ENCODE data around the gene BNC2. TPM values are rescaled to one million over a fixed set of nuclear protein-coding genes. Genes with fewer than 3 reads are reported as not detected.
A peak's percentile ranks its signal among the peaks of the same experiment; 100 is the strongest.

The BNC2 gene
- total RNA-seq, 4 donors from 2014 or later, result 3.8 to 14.9 (median 8.2) TPM

DNA sequence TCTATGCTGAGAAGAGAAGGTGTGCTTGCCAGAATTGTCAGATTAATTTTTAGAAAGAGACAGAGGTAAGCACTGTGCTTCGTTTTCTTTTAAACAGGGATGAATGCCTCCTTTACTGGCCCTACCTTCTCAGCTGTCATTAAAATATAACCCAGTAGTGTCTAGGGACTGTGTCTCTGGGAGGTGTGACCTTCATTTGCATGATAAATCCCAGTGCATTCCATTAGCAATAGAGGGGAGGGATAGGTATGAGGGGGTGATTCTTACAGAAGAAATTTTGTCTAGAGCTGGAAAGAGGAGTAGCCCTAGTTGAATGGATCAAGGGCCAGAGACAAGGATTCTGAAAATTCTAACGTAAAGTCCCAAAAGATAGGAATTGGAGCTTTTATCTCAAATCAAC lies 351.5 kb downstream of the BNC2 start:
- Histone ChIP-seq H3K4me1 (peaks cover 16 to 36% of the 10 kb centered on the region in 2 donors), H3K36me3 (no peaks in the 10 kb centered on the region), H3K27ac (no peak overlapping the region), H3K27me3 (no peaks in the 10 kb centered on the region), H3K4me3 (replicated peaks in 1 of 3) (no peak overlapping the region), H3K9me3 (no peaks in the 10 kb centered on the region)
- intact Hi-C loops (cut with DNase I), result no loop called here
- no peak for TF ChIP-seq POLR2A (IDR thresholded peaks at IDR 0.05)
- TF ChIP-seq, protein P1, sequence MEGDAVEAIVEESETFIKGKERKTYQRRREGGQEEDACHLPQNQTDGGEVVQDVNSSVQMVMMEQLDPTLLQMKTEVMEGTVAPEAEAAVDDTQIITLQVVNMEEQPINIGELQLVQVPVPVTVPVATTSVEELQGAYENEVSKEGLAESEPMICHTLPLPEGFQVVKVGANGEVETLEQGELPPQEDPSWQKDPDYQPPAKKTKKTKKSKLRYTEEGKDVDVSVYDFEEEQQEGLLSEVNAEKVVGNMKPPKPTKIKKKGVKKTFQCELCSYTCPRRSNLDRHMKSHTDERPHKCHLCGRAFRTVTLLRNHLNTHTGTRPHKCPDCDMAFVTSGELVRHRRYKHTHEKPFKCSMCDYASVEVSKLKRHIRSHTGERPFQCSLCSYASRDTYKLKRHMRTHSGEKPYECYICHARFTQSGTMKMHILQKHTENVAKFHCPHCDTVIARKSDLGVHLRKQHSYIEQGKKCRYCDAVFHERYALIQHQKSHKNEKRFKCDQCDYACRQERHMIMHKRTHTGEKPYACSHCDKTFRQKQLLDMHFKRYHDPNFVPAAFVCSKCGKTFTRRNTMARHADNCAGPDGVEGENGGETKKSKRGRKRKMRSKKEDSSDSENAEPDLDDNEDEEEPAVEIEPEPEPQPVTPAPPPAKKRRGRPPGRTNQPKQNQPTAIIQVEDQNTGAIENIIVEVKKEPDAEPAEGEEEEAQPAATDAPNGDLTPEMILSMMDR (IDR thresholded peaks at IDR 0.05), result no peak
- 89 to 90% methylated on average over 2 of the region's 2 CpGs for WGBS, 2 donors
- DNase-seq, result no peak

DNA sequence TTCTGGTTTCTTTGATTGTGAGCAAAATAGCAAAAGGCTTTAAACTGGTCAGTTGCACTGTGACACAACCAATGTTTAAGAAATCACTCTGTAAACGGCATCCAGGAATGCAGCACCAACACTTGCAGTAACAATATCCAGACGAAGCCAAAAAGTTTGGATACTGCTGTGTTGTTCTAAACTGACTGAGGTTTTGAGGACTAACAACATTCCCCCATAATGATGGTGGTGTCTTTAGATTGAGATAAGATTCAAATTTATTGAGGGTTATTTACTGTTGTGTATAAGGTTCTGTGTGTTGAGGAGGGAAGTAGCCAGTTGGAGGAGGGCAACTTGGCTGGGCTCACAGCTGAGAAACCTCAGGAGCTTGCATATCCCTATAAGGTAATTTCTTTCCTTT lies 353.6 kb downstream of the BNC2 start:
- Histone ChIP-seq H3K9me3 (no peaks in the 10 kb centered on the region), H3K4me3 (replicated peaks in 1 of 3) (no peak overlapping the region), H3K4me1 (peaks cover 16 to 32% of the 10 kb centered on the region in 2 donors), H3K36me3 (no peaks in the 10 kb centered on the region), H3K27me3 (no peaks in the 10 kb centered on the region), H3K27ac (peak overlapping the region; percentile 80 to 86 (median 83))
- TF ChIP-seq POLR2A (IDR thresholded peaks at IDR 0.05), result no peak
- TF ChIP-seq, protein P1 (IDR thresholded peaks at IDR 0.05), result no peak
- DNase-seq, result no peak
- 33 to 40% methylated on average over 2 of the region's 2 CpGs for WGBS, 2 donors
- intact Hi-C loops (cut with DNase I), result no loop called here

DNA sequence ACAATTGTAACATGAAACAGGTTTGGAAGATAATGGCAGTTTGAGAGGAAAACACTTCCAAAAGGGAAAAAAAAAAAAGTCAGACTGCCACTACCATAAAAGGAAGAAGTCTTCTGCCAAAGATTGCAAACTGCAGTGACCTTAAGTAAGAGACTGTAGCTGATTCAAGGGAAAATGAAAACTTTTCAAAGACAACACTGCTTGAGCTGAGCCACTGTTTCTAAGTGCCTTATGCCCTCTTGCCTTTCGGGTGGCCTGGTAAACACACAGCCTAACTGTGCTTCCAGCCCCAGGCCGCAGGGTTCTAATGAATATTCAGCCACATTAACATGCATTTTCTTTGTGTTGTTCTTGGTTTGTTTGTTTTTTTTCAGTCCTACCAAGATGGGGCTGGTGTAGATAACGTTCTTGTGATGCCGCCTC lies 354.6 kb downstream of the BNC2 start:
- Histone ChIP-seq H3K9me3 (no peaks in the 10 kb centered on the region), H3K4me3 (replicated peaks in 1 of 3) (no peak overlapping the region), H3K4me1 (peaks cover 16 to 30% of the 10 kb centered on the region in 2 donors), H3K27me3 (no peaks in the 10 kb centered on the region), H3K27ac (peak overlapping the region; percentile 80 to 86 (median 83)), H3K36me3 (no peaks in the 10 kb centered on the region)
- TF ChIP-seq, protein P1 (IDR thresholded peaks at IDR 0.05), result no peak
- peak in 1 of 2 donors; percentile 36 for TF ChIP-seq POLR2A (IDR thresholded peaks at IDR 0.05)
- intact Hi-C loops (cut with DNase I), result no loop called here
- WGBS, 2 donors, result 34 to 43% methylated on average over 4 of the region's 4 CpGs
- peak; percentile 72 to 75 for DNase-seq

DNA sequence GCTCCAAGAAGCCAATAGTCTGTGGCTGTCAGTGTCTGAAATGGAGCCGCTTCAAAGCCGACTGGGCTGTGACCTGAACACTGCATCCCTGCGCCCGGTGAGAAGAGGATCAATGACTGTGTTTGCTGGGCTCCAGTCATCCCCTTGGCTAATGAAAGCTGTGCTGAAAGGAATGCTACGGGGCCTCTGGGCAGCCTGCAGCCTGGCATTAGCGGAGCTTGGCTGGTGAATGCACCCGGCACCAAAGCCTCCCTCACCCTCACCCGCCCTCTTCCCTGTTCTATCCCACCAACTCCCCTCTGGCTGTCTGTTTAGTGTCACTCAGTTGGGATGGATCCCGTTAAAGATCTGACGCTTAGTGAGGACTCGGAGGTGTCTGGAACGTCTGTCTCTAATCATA lies 355.3 kb downstream of the BNC2 start:
- no peak overlapping the region for H3K4me3 ChIP-seq (replicated peaks in 1 of 3)
- peaks cover 16 to 30% of the 10 kb centered on the region in 2 donors for H3K4me1 ChIP-seq
- H3K36me3 ChIP-seq, result no peaks in the 10 kb centered on the region
- 76 to 77% methylated on average over 12 of the region's 12 CpGs for WGBS, 2 donors
- H3K27ac ChIP-seq, result peak overlapping the region; percentile 80 to 86 (median 83)
- peak; percentile 53 to 68 for DNase-seq
- intact Hi-C loops (cut with DNase I), result no loop called here
- H3K27me3 ChIP-seq, result no peaks in the 10 kb centered on the region
- no peaks in the 10 kb centered on the region for H3K9me3 ChIP-seq
- TF ChIP-seq POLR2A (IDR thresholded peaks at IDR 0.05), result no peak
- TF ChIP-seq, protein P1 (IDR thresholded peaks at IDR 0.05), result no peak

DNA sequence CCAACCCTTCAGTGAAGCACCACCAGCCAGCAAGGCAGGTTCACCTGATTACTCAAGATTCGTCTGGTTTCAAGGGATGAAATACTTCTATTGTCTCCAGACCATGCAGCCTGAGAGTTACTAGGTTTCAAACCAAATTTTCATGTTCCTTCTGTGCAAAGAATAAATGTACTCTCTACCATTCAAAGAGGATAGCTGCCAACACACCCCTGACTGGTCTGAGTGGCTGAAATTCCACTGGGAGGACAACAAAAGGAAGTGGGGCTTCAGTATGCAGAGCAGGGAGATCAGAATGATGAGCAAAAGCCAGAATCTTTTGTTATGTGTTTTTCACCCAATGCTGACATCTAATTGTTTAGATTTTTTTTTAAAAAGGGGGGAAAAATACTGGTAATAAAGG lies 356.3 kb downstream of the BNC2 start:
- intact Hi-C loops (cut with DNase I), result no loop called here
- H3K36me3 ChIP-seq, result no peaks in the 10 kb centered on the region
- H3K9me3 ChIP-seq, result no peaks in the 10 kb centered on the region
- H3K27me3 ChIP-seq, result no peaks in the 10 kb centered on the region
- peaks cover 16 to 30% of the 10 kb centered on the region in 2 donors for H3K4me1 ChIP-seq
- TF ChIP-seq POLR2A (IDR thresholded peaks at IDR 0.05), result no peak
- TF ChIP-seq, protein P1 (IDR thresholded peaks at IDR 0.05), result no peak
- peak overlapping the region; percentile 80 to 86 (median 83) for H3K27ac ChIP-seq
- 13 to 35% methylated on average over 1 of the region's 1 CpG for WGBS, 2 donors
- no peak overlapping the region for H3K4me3 ChIP-seq (replicated peaks in 1 of 3)
- peak in 1 of 2 donors; percentile 4 for DNase-seq
